Neuronal stem cell (in vitro differentiated cells): ENCODE measurements around the gene RTL10.
A peak's percentile ranks its signal among the peaks of the same experiment; 100 is the strongest.

Experiments used
- DNase-seq: peaks from one replicate; pipeline ENCODE4 v3.0.0-alpha.2; 2013; ENCODE audit warnings: low spot score
- H2AFZ ChIP-seq: one replicate; pipeline ENCODE4 v1.6.1; 2013; ENCODE audit warnings: mild to moderate bottlenecking, low read length, inconsistent platforms
- H2AK5ac ChIP-seq: 2 replicates; pipeline ENCODE4 v1.6.1; 2013; ENCODE audit warnings: low read depth, mild to moderate bottlenecking, inconsistent platforms, low read length, moderate library complexity, mixed read lengths
- H2BK120ac ChIP-seq: 2 replicates; pipeline ENCODE4 v1.6.1; 2013; ENCODE audit warnings: low read depth, mild to moderate bottlenecking, inconsistent platforms, low read length, moderate library complexity, mixed read lengths
- H2BK12ac ChIP-seq: one replicate; pipeline ENCODE4 v1.6.1; 2013; ENCODE audit warnings: low read length, inconsistent platforms
- H2BK15ac ChIP-seq: 2 replicates; pipeline ENCODE4 v1.6.1; 2013; ENCODE audit warnings: mild to moderate bottlenecking, low read length, inconsistent platforms, mixed read lengths
- H2BK5ac ChIP-seq: one replicate; pipeline ENCODE4 v1.6.1; 2013; ENCODE audit warnings: inconsistent platforms, mild to moderate bottlenecking, low read length, moderate library complexity
- H3K14ac ChIP-seq: one replicate; pipeline ENCODE4 v1.6.1; 2013; ENCODE audit warnings: low read length, inconsistent platforms
- H3K18ac ChIP-seq: 2 replicates; pipeline ENCODE4 v1.6.1; 2013; ENCODE audit warnings: low read length, inconsistent platforms
- H3K23ac ChIP-seq: 2 replicates; pipeline ENCODE4 v1.6.1; 2013; ENCODE audit warnings: low read depth, mild to moderate bottlenecking, mixed read lengths, low read length, inconsistent platforms; ENCODE audit not compliant: poor library complexity
- H3K27ac ChIP-seq: replicated peaks from 3 replicates; pipeline ENCODE4 v1.5.1; 2013; ENCODE audit warnings: low read length, inconsistent platforms
- H3K27me3 ChIP-seq, 3 experiments: 2 replicates each; pipeline ENCODE4 v1.6.1; 2013; ENCODE audit warnings: low read length in 3 of 3, mild to moderate bottlenecking in 2 of 3, inconsistent platforms in 1 of 3, low read depth in 1 of 3, mixed read lengths in 1 of 3, moderate library complexity in 1 of 3; ENCODE audit not compliant: control insufficient read depth in 3 of 3, insufficient read depth in 3 of 3
- H3K36me3 ChIP-seq, 2 donors: replicated peaks in 1 of 2; 2 replicates each; pipeline ENCODE4 v1.6.1; 2013; ENCODE audit warnings: low read length in 2 of 2; ENCODE audit not compliant: control insufficient read depth in 2 of 2, insufficient read depth in 2 of 2
- H3K4ac ChIP-seq: 2 replicates; pipeline ENCODE4 v1.6.1; 2013; ENCODE audit warnings: inconsistent platforms, mild to moderate bottlenecking, low read length, moderate library complexity
- H3K4me1 ChIP-seq, 2 donors: 1 replicate in 1 of 2; 2 replicates in 1 of 2; pipeline ENCODE4 v1.6.1; 2013; ENCODE audit warnings: low read length in 2 of 2, low read depth in 1 of 2; ENCODE audit not compliant: control insufficient read depth in 2 of 2, insufficient read depth in 1 of 2
- H3K4me2 ChIP-seq: one replicate; pipeline ENCODE4 v1.6.1; 2013; ENCODE audit warnings: mild to moderate bottlenecking, low read length, inconsistent platforms; ENCODE audit not compliant: insufficient read depth, poor library complexity, severe bottlenecking
- H3K4me3 ChIP-seq, 2 donors: 2 replicates each; pipeline ENCODE4 v1.5.1; 2013; ENCODE audit warnings: low read length in 2 of 2, mild to moderate bottlenecking in 2 of 2, inconsistent platforms in 1 of 2, moderate library complexity in 1 of 2
- H3K79me1 ChIP-seq: one replicate; pipeline ENCODE4 v1.6.1; 2013; ENCODE audit warnings: low read depth, mild to moderate bottlenecking, inconsistent platforms, low read length, moderate library complexity
- H3K9ac ChIP-seq: one replicate; pipeline ENCODE4 v1.6.1; 2013; ENCODE audit warnings: mild to moderate bottlenecking, low read depth, low read length, inconsistent platforms; ENCODE audit not compliant: poor library complexity
- H3K9me3 ChIP-seq, 2 donors: replicated peaks in 1 of 2; 2 replicates each; pipeline versions ENCODE3 to v1.6.1; 2013; ENCODE audit warnings: low read length in 2 of 2, mild to moderate bottlenecking in 2 of 2, inconsistent platforms in 1 of 2, low read depth in 1 of 2, mixed read lengths in 1 of 2, moderate library complexity in 1 of 2; ENCODE audit not compliant: control insufficient read depth in 2 of 2, insufficient read depth in 1 of 2
- H4K8ac ChIP-seq: one replicate; pipeline ENCODE4 v1.6.1; 2013; ENCODE audit warnings: low read depth, mild to moderate bottlenecking, inconsistent platforms, low read length, moderate library complexity
- H4K91ac ChIP-seq: one replicate; pipeline ENCODE4 v1.6.1; 2013; ENCODE audit warnings: low read length, low read depth, mild to moderate bottlenecking, inconsistent platforms; ENCODE audit not compliant: poor library complexity
- WGBS, 2 donors: extraction: QIAGEN DNeasy Blood & Tissue Kit; methylation state at CpG; one replicate each; pipeline ENCODE4 v1.1.7; 2013; ENCODE audit warnings: missing lambda C conversion rate in 2 of 2, mixed read lengths in 1 of 2; ENCODE audit not compliant: insufficient read length in 2 of 2, insufficient replicate concordance in 1 of 2; ENCODE audit errors: extremely low coverage in 2 of 2; 5-methylcytosine and 5-hydroxymethylcytosine counted together

RTL10 gene

DNA sequence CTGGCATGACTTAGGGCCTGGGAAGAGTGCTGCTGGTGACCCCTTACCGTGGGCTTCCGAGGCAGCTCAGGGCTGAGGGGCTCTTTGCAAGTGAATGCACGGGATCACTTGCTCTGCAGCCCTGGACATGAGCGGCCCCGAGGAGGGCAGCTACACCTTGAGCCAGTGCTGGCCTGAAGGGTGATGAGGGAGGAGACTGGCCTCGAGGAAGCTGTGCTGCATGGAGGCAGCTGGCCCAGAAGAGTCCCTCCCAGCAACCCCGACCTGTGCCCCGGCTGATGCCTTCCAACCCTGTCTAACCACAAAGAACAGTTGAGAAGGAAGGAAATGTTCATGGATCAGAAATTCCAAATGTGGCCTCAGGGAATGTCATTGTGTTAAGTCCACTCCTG, 48.9 kb downstream of the RTL10 start:
- H3K14ac ChIP-seq, result peak overlapping the region; percentile 6
- no peaks in the 10 kb centered on the region for H3K79me1 ChIP-seq
- H2BK120ac ChIP-seq, result no peak overlapping the region
- H2BK15ac ChIP-seq, result no peak overlapping the region
- peak overlapping the region; percentile 90 for H3K23ac ChIP-seq
- peaks cover 0 to 3% of the 10 kb centered on the region in 2 donors for H3K36me3 ChIP-seq
- no CpG with 5 or more reads among the region's 8 CpGs for WGBS, 2 donors
- no peaks in the 10 kb centered on the region for H3K9me3 ChIP-seq
- H2BK5ac ChIP-seq, result no peak overlapping the region
- H4K91ac ChIP-seq, result no peak overlapping the region
- no peak overlapping the region for H2AK5ac ChIP-seq
- no peaks in the 10 kb centered on the region for H3K27me3 ChIP-seq
- H3K18ac ChIP-seq, result no peak overlapping the region
- no peak overlapping the region for H3K4me2 ChIP-seq
- no peak overlapping the region for H3K9ac ChIP-seq
- no peak overlapping the region for H3K4ac ChIP-seq
- peak overlapping the region in 1 of 2 donors; percentile 54 for H3K4me3 ChIP-seq
- no peaks in the 10 kb centered on the region for H3K4me1 ChIP-seq
- H3K27ac ChIP-seq, result no peak overlapping the region
- no peak overlapping the region for H4K8ac ChIP-seq
- H2AFZ ChIP-seq, result no peak overlapping the region
- no peak for DNase-seq
- no peak overlapping the region for H2BK12ac ChIP-seq
